Fibroblast of the conjunctiva (primary cell): ENCODE data around the gene BDNF.

Experiments
- DNase-seq: peaks from one replicate; pipeline ENCODE4 v3.0.0-alpha.2; 2010; ENCODE audit warnings: low read depth

Gene BDNF

DNA sequence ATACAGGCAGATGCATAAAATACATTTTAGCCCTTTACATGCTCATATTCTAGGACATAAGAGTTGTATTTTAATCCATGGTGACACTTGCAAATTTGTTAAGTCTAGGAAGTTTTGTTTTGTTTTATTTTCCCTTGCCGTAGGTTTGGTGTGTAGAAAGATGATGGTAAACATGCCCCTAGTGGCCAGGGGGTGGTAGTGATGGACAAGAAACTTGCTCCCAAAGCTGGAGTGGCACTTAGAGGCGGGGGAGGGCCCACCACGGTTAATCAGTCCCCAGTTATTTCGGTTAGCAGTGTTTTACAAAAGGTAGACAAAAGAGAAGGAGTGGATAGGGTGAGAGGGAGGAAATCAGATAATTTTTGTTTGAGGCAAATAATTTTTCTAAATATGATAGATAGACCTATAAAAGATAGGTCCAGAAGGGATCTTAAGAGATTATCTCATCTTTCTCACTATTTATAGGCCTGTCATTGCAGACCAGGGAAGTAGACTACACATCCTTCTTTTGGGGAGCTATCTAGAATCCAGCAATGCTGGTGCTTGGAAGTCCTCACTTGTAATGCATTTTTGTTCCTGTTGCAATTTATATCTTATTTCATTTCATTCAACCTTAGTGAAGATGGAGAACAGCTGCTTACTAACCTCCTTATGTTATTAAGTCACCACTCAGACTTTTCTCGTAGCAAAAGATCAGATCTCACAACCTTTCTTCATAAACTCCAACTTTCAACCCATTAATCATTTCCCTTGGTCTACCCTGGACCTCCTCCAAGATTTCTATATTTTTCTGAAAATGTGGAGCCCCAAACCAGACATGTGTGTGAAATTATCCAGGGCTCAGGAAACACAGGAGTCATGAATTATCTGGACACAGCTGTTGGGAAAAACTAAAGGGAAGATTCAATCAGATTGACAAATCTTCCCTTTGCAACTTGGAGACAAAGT is 5.9 kb upstream of the BDNF start:
- DNase-seq = no peak

DNA sequence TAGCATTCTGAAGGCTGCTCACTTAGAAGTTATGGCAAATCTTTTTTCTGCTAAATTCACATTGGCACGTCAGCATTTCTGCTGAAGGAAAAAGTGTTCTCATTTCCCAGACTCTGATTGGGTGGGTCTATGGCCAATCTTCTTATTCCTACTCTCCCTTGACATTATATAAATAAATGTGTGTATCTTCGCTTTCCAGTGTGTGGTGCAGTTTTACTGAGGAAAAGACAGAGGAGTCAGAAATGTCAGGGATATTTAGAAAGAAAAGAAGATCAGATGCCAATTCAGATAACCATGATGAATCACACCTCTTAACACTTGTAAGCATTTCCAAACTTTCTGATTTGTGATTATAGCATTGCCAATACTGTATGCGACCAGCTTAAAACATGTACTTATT is 3.2 kb upstream of the BDNF start:
- DNase-seq = no peak

DNA sequence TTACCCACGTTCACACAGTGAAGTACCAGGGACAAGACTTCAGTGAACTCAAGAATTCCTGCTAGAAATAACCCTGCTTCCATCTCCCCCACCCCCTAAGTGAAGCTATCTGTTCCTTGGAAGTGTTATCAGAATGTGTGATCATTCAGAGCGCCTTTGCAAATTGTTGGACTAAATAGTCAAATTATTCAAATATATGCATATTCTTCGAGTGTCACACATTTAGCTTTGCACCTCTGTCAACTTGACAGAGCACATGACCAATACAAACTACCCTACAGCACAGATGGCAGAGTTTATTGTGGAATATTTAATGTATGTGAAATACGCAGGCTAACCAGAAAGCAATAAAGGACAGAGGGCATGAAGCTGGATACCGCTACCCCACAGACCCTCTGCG is 2.6 kb upstream of the BDNF start:
- no peak for DNase-seq

DNA sequence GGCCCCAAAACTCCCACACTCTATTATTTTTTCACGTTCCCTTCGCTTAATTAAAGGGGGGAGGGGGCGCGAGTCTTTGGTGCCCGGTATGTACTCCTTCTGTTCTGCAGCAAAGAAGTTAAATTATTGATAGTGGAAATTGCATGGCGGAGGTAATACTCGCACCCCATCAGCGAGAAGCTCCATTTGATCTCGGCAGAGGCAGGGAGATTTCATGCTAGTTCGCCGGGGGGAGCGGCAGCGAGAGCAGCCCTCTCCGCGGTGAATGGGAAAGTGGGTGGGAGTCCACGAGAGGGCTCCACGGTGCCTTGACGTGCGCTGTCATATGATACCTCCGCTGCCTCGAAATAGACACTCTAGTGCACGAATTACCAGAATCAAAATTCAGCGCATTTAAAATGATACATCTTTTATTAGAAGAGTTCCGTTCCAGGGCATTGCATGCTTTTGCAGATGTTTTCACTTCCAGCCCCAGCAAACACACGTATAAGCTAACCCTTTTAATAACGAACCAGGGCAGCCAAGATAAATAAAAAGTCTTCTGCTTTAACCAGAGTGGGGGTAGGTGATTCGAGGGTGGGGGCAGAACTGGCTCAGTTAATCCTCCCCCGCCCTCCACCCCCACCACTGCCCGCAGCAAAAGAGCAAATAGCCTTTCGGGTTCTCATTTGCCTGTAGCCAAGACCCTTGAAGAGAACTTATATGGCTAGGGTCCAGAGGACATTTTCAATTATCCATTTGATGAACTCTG is 1.3 kb upstream of the BDNF start:
- no peak for DNase-seq

DNA sequence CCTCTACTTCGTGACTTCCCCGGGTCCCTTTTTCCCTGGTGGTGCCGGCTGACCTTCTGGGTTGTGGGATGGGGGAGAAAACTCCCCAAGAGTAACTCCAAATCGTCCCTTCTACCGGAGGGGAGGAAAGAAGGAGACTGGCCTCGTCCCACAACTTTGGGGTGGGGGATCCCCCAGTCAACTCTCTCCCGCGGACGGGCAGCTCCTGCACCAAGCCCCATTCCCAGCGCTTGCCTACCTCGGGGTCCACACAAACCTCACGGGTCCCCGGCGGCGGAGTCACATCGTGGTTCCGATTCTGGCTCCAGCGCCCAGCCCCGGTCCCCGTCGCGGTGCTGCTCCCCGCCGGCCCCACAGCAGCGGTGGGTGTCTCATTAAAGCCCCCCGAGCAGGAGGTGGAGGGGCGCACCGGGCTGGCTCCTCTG is 317 bp downstream of the BDNF start:
- no peak for DNase-seq

DNA sequence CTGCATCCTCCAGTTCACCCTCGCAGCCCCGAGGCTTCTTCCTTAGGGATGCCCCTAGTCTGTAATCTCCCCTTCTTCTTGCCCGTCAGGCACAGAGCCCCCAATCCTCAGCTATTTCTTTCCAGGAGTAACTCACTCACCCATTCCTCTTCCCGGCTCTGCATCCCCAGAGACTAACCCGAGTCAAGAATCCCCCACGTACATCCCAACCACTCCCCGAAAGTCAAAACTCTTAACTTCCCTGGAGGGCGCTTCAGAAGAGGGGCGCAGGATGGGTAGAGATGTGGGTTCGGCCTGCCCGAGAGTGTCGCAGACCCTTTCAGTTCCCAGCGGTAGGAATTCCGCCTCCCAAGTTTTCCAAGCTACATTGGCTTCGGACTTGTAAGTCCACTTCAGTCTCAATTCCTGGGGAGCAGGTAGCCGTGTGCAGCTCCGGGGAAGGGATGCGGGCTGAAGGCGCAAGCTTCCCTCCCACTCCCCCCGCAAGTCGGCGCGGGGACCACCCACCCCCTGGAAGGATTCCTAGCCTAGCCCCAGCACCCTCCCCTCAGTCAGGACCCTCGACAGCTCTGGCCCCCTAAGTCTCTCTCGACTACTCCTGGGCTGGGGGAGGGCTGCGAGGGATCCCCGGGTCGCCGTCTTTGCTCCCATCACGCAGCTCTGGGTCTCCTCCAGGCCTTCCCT is 871 bp downstream of the BDNF start:
- DNase-seq = no peak

DNA sequence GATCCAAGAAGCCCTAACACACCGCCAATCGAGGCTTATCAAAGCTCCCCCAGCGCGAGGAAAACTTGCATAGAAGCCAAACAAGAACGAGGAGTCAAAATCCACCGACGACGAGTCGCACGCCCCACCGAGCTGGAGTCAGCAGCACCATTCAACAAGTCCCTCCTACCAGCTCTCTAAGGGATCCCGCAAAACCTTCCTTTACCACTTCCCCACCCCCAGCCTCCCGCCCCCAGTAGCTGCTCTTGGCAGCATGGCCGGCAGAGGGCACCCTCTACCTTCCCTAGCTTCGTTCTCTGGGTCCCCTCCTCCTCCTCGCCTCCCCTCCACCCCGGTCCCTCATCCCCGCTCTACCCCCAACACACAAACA is 1.4 kb downstream of the BDNF start:
- peak; percentile 84 for DNase-seq

DNA sequence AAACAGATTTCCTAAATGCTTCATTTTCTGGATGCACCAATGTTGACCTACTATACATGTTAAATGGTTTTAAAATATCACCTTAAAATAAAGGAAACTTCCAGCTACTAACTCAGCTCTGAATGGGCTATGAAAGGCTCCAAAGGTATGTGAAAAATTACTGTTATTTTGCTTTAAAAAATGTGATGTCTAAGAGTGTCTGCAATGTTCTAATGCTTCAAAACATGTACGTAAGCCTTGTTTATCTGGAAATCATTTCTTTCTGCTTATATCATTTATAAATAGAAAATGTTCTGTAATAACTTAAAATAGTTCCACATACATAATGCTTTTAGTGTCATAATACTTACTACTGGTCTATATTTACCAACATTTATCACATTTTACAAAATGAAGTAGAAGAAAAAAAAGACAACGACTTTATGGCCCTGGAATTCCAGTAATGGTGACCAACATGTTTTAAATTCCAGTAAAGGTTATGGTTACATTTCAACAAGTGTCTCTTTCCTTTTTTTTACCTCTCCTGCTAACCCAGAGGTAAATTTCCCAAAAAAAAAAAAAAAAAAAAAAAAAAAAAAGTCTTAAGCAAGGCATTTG is 2.5 kb downstream of the BDNF start:
- DNase-seq = no peak

DNA sequence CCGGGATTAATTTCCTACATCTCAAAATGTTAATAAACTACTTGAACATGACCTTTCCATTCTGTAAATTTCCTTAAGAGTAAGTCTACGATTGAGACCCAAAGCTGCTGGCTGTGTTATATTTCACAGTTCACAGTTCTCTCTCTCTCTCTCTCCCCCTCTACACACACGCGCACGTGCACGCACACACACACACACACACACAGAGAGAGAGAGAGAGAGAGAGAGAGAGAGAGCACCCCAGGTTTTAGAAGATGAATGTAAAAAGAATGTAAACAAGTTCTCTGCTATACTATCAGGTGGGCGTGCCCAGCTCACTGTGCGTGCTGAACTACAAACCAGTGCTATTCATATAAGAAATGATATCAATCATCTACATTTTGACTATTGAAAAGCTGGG is 3.3 kb downstream of the BDNF start:
- DNase-seq = no peak

DNA sequence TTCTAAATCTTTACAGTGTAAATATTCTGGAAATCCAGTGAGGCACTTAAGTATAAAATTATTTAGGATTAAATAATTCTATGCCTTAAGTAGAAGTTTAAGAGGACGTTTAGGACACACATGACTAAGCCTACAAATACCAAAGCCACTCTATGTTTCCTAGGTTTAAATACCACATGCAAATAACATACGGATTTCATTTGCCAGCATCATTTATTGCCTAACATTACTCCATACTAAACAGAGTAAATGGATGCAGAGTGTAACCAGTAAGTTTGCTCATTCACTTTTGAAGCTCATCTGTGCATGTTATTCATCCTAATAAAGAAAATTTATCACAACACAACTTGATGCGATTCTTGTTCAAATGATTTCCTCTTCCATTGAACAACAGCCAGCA is 4.1 kb downstream of the BDNF start:
- DNase-seq = no peak

DNA sequence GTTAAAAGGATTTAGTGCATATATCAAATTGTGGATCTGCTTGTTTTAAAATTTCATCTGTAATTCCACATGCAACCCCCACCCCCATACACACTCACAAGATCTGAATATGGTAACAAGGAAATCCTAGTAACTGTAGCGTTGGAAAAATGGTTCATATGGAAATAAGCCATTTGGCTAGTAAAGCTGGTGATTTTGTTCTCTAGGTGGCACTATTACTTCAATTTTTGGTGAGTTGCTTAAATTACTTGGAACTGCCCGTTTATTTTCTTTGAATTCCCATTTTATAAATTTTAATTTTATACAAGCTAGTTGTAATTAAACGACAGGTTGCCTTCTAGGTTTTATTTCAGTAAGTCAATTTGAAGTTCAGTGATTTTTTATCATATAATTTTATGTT is 5.3 kb downstream of the BDNF start:
- DNase-seq = no peak

DNA sequence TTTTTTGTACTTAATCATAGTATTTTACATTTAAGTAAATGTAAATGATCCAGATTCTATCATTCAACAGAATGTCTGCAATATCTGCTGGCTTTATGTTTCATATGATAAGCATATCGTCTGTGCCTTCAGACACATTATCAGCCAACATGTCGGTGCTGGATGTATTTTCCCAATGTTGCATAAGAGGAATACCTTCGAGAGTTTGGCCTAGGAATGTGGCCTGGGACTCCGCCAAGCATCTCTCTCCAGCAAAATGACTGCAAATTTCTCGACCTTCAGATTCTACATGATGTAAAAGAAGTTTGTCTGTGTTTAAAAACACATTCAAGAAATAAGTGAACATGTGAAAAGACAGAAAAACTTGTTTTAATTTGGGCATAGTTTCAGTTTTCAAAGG is 6.9 kb downstream of the BDNF start:
- no peak for DNase-seq

DNA sequence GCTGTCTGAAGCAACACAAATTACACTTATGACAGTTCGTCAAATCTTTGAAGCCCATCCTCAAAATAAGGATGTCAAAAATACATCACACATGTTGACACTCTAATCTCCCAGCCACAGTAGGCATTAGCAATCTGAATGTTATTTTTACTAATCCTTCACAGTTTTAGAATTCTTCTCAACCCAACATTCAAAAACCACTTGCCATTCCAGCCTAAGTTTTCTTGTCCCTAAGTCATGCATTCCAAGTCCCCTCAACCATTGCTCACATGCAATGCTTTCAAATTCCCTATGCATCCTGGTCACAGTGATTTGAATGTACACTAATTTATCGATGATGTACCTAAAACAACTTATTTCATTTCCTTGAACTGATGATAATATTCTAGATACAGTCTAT is 7.5 kb downstream of the BDNF start:
- DNase-seq = no peak

DNA sequence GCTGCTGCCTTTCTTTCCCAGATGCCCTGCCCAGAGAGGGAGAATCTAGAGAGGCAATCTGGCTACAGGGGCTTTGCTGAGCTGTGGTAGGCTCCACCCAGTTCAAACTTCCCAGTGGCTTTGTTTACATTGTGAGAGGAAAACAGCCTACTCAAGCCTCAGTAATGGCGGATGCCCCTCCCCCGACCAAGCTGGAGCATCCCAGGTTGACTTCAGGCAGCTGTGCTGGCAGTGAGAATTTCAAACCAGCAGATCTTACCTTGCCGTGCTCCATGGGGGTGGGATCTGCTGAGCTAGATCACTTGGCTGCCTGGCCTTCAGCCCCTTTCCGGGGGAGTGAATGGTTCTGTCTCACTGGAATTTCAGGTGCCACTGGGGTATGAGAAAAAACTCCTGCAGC is 12.2 kb downstream of the BDNF start:
- DNase-seq = no peak

DNA sequence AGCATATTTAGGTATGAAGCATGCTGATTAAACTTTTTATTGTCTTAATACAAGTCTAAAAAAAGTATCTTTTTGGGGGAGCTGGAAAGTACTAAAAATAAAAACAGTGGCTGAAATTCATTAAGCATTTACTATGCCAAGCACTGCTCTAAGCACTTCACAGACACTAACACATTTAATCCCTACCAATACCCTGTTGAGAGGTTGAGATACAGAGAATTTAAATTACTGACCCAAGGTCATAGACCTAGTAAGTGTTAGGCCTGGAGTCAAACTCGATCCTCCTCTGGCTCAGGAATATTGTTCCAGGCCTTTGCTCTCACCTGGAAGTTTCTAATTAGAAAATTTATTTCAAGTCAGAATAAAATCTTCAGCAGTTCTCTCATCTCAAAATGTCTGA is 18.6 kb downstream of the BDNF start:
- DNase-seq = no peak

DNA sequence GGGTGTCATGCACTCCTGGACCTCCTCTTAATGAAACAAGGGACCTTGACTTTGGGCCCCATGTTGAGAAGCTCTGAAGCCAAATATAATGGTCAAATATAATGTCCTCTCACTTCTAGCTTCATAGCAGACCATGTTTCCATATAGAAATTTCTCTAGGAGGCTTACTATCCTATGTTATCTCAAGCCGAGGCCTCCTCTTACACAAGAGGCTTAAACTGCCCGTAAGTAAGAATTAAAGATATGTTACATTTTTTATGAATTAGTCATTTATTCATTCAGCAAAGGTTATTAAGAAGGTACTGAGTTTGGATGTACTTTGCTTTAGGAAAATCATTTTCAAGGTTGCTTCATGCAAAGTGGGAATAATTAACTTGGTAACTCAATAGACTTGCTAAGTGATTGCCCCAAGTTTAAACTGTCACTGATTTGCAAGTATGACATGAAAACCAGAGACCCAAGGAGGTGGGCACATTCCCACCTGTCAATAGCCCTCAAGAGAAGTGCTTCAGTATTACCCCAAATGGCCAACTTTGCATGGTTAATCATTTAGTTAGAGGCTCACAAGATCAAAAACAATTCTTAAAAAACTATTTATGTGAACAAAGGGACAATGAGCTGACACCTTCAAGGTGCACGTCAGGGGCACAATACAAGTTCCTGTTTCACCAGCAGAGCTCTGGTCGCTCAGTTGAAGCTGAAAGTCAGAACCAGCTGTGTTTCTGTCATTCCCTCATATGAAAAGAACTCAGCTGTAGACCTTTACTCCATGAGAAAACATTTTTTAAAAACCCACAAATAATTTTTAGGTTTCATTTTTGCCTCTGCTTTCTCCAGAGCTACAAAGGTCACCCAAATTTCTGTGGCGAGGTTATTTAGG is 20.9 kb downstream of the BDNF start:
- no peak for DNase-seq

DNA sequence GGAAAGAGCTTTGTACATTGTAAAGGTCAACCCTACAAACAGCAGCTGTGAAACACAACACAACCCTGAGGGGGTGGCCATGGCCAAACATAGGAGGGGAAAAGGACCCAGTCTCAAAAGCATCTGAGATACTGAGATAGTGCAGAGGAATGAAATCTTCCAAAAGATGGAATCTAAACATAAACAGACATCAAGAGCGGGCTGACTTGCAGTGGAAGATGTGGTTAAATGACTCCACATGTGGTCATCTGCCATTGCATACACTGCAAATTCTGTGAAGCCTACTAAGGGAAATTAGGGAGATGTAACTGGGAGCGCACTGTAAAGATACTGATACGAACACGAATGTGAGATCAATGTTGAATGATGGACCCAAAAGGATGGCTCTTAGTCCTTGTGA is 22.0 kb downstream of the BDNF start:
- DNase-seq = no peak

DNA sequence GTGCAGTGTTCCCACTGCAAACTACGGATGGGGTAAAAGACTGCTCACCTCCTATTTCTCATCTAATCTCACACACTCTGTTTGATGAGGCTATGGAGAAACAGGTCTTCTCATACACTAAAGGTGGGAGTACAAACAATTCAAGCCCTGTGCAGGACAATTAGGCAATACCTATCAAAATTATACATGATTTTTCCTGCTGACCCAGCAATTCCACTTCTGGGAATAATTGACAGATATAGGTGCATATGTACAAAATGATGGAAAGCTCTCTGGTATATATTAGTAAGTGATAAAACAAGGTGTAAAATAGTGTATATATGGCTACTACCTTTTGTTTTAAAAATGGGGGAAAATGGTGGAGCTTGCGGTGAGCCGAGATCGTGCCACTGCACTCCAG is 23.1 kb downstream of the BDNF start:
- no peak for DNase-seq

DNA sequence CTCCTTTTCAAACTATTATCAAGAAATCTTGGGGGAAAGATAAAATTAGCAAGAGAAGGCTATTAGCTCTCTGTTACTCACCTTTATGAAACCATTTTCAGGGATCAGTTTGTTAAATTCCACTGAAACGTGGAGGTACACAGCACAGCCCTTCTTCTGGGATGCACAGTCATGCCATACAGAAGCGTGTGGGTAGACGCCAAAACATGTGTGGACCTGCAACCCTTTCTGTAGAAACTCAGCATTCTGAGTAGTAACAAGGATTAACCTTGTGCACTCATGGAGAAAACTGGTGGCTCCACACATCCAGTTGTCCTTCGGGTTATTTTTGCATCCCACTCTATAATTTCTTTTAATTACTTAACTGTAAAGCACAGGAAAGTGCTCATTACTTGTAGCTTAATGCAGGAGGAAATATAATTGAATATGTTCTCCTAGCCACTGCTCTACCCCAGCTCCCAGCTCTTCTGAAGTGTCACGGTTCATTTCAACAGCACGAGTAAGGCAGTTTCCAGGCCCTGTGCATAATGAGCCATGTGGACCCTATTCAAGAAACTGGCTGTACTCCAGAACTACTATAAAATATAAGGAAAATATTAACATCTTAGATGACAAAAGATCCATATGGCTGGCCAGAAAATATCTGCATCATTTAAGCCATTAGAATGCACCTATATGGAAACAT is 26.1 kb downstream of the BDNF start:
- no peak for DNase-seq

DNA sequence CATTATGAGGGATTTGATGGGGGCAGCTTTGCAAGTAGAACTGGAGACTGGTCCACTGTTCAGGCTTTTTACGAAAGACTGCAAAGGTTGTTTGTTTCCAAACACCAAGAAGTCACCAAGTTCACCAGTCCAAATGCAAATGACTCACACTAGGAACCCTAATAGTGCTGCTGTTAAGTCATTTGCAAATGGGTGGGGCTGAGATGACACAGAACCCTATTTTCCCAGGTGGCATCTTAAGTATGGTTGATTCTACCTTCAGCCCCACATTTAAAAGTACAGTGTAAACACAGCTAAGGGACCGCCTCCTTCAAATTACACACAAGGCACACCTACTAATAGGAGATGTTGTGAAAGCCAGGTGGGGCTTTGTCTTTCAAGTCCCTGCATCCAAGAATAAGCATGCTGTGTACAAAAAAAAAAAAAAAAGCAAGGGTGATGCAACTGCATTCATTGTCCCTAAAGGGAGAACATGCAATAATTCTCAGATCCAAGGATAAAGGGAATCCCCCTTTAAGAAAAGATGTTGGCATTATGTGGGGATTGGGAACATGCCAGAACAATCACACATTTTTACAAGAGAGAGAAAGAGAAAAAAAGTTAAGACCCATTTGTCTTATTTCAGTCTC is 27.3 kb downstream of the BDNF start:
- no peak for DNase-seq
